HepG2 (cell line): Measurements from ENCODE around the gene STARD10. TPM values are rescaled to one million over a fixed set of nuclear protein-coding genes. Genes with fewer than 3 reads are reported as not detected.

Experiments used
- AGO2 ChIP-seq: fragments of 200-400 bp; formaldehyde crosslinking; optimal IDR thresholded peaks from 2 replicates; pipeline ENCODE3; 2017; ENCODE audit warnings: mild to moderate bottlenecking, low read depth, low read length, moderate library complexity
- GZF1 ChIP-seq: sonication (generic); formaldehyde crosslinking; IDR thresholded peaks from 2 replicates; pipeline ENCODE4 v1.5.1; 2020; ENCODE audit warnings: mild to moderate bottlenecking, missing genetic modification reagents
- NPAS2 ChIP-seq: sonication (generic); formaldehyde crosslinking; IDR thresholded peaks from 2 replicates; pipeline ENCODE4 v1.8.0; 2022; ENCODE audit warnings: mild to moderate bottlenecking, missing genetic modification reagents, borderline replicate concordance
- POLR2A ChIP-seq, 2 experiments: IDR thresholded peaks; 2 replicates each; pipeline ENCODE4 v1.6.1; 2011; ENCODE audit warnings: low read depth in 2 of 2, low read length in 2 of 2, mild to moderate bottlenecking in 1 of 2, moderate library complexity in 1 of 2; ENCODE audit not compliant: insufficient read depth in 1 of 2
- POLR2G ChIP-seq: fragments of 200-400 bp; formaldehyde crosslinking; IDR thresholded peaks from 2 replicates; pipeline ENCODE4 v1.6.1; 2018; ENCODE audit warnings: mild to moderate bottlenecking, low read depth, low read length, moderate library complexity
- YEATS4 ChIP-seq: sonication (generic); formaldehyde crosslinking; IDR thresholded peaks from 2 replicates; pipeline ENCODE4 v1.4.0; 2020; ENCODE audit warnings: missing genetic modification reagents, borderline replicate concordance
- ZBTB1 ChIP-seq: sonication (generic); formaldehyde crosslinking; IDR thresholded peaks from 2 replicates; pipeline ENCODE4 v1.4.0; 2020; ENCODE audit warnings: missing genetic modification reagents, borderline replicate concordance
- ZNF770 ChIP-seq: sonication (generic); formaldehyde crosslinking; IDR thresholded peaks from 2 replicates; pipeline ENCODE4 v1.5.0; 2020; ENCODE audit warnings: mild to moderate bottlenecking, missing genetic modification reagents
- ZSCAN21 ChIP-seq: sonication (generic); formaldehyde crosslinking; IDR thresholded peaks from 2 replicates; pipeline ENCODE4 v1.8.0; 2022; ENCODE audit warnings: mild to moderate bottlenecking, missing genetic modification reagents, moderate library complexity, borderline replicate concordance
- polyA plus RNA-seq, 8 experiments: library from polyadenylated mRNA; depleted of rRNA in 3 of 8; stranded (reverse) in 7 of 8; unstranded in 1 of 8; fragments of >200 nt; fragmentation: Illumina TruSeq in 4 of 8; extraction: Trizol in 4 of 8; gene quantifications; 2 replicates each; pipeline versions ENCODE4 v1.2.1 to v1.2.3, GENCODE V29; 2011 to 2016; ENCODE audit warnings: low read depth in 4 of 8, missing spikeins in 1 of 8, mixed read lengths in 1 of 8; ENCODE audit not compliant: insufficient read depth in 1 of 8
- total RNA-seq, 5 experiments: library from RNA; depleted of rRNA; stranded (reverse); fragments of >200 nt; fragmentation: Illumina TruSeq; extraction: Trizol; gene quantifications; 2 replicates each; pipeline ENCODE4 v1.2.3, GENCODE V29; 2016; ENCODE audit warnings: low read depth in 1 of 5
- TF ChIP-seq, protein P1 (sequence below): IDR thresholded peaks from 2 replicates; pipeline ENCODE4 v1.6.1; 2012; ENCODE audit warnings: low read length, improper control_type of control experiment

STARD10 gene
- total and polyA plus RNA-seq, 2 of the 13 experiments (the other 11 are each of a cell fraction or from before 2014, with no cell fraction given): 260 to 341 TPM

GRCh38 chr11:72824811-72825505 lies 31.1 kb upstream of the STARD10 start (continued):
- TF ChIP-seq, protein P1, sequence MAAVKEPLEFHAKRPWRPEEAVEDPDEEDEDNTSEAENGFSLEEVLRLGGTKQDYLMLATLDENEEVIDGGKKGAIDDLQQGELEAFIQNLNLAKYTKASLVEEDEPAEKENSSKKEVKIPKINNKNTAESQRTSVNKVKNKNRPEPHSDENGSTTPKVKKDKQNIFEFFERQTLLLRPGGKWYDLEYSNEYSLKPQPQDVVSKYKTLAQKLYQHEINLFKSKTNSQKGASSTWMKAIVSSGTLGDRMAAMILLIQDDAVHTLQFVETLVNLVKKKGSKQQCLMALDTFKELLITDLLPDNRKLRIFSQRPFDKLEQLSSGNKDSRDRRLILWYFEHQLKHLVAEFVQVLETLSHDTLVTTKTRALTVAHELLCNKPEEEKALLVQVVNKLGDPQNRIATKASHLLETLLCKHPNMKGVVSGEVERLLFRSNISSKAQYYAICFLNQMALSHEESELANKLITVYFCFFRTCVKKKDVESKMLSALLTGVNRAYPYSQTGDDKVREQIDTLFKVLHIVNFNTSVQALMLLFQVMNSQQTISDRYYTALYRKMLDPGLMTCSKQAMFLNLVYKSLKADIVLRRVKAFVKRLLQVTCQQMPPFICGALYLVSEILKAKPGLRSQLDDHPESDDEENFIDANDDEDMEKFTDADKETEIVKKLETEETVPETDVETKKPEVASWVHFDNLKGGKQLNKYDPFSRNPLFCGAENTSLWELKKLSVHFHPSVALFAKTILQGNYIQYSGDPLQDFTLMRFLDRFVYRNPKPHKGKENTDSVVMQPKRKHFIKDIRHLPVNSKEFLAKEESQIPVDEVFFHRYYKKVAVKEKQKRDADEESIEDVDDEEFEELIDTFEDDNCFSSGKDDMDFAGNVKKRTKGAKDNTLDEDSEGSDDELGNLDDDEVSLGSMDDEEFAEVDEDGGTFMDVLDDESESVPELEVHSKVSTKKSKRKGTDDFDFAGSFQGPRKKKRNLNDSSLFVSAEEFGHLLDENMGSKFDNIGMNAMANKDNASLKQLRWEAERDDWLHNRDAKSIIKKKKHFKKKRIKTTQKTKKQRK: no peak
- TF ChIP-seq NPAS2 (CRISPR knock-in tag): no peak
- TF ChIP-seq ZNF770 (CRISPR knock-in tag): peak; percentile 64; the same call in 1 of the 2 replicates
- no peak for TF ChIP-seq YEATS4 (CRISPR knock-in tag)
- TF ChIP-seq ZSCAN21 (CRISPR knock-in tag): no peak
- TF ChIP-seq AGO2: peak; percentile 69
- TF ChIP-seq GZF1 (CRISPR knock-in tag): no peak
- peak; percentile 29; the same call in 1 of the 2 replicates for TF ChIP-seq POLR2G
- peak in 1 of 2 experiments; percentile 43; a peak in 1 of 4 replicates for TF ChIP-seq POLR2A (IDR thresholded peaks at IDR 0.05; ENCODE audit: insufficient read depth in 1 of 2, low read depth in 2 of 2, low read length in 2 of 2)
- no peak for TF ChIP-seq ZBTB1 (CRISPR knock-in tag)
- TF ChIP-seq, all 625 proteins: peak for 6
